NB4 (cell line): ENCODE results near the gene CYRIA.

Source experiments
- POLR2A ChIP-seq: IDR thresholded peaks from 2 replicates; pipeline ENCODE4 v1.6.1; 2011; ENCODE audit warnings: mild to moderate bottlenecking; ENCODE audit not compliant: insufficient read length; ENCODE audit errors: extremely low read depth
- TF ChIP-seq, protein P1 (sequence below): IDR thresholded peaks from one replicate; pipeline ENCODE4 v1.5.1; 2012; ENCODE audit warnings: low read depth, low read length

DNA sequence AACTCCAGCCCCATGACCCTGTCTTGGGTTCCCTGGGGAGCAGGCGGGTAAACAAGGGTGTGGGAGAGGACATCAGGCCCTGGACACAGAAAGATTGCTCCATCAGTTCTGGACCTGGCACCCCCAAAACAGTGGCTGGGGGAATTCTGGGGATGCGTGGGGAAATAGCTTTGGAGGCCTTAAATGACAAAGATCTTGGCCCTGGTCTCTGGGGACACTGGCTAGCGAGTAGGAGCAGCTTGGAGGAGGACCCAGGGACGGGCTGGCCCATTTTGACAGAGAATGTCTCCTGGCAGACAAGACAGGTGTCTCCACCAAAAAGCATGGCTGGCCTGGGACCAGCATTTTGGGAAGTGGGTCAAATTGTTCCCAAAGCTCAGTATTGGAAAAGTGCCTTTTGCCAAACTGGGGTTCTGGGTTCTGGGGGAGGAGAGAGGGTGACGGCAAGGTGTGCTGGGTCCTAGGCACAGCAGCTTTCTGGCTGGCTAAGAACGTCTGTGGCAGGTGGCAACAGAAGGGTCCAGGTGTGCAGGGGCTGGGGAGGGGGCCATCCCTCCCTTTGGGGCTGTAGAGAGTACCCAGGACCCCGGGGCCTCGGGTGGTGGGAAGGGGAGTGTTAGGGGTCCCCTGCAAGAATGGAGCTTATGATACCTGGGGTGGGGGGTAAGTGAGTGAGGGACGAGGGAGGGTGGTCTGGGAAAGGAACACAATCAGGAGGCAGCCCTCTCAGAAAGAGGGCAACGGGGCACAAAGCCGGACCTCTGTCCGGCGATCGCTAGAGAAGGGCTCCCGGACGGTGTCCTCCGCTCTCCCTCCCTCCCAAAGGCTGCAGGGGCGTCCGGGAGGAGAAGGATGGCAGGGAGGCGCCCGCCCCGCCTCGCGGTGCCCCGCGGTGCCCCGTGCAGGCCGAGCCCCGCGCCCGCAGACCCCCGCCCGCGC is 556 bp downstream of the CYRIA start:
- TF ChIP-seq, protein P1, sequence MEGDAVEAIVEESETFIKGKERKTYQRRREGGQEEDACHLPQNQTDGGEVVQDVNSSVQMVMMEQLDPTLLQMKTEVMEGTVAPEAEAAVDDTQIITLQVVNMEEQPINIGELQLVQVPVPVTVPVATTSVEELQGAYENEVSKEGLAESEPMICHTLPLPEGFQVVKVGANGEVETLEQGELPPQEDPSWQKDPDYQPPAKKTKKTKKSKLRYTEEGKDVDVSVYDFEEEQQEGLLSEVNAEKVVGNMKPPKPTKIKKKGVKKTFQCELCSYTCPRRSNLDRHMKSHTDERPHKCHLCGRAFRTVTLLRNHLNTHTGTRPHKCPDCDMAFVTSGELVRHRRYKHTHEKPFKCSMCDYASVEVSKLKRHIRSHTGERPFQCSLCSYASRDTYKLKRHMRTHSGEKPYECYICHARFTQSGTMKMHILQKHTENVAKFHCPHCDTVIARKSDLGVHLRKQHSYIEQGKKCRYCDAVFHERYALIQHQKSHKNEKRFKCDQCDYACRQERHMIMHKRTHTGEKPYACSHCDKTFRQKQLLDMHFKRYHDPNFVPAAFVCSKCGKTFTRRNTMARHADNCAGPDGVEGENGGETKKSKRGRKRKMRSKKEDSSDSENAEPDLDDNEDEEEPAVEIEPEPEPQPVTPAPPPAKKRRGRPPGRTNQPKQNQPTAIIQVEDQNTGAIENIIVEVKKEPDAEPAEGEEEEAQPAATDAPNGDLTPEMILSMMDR: no peak
- no peak for TF ChIP-seq POLR2A
